WTC11 (cell line): ENCODE data around the gene STK10. TPM values are rescaled to one million over a fixed set of nuclear protein-coding genes. Genes with fewer than 3 reads are reported as not detected.

Source experiments
- ATAC-seq: fragments of 200-7000 bp; cut with Tn5 transposase; 2 replicates; pipeline ENCODE4 v1.10.0; 2021; ENCODE audit warnings: mild to moderate bottlenecking, moderate library complexity
- CTCF ChIA-PET: fragments of 300-600 bp; sonication (Branson Sonifier 250); formaldehyde crosslinking; loops from one replicate; lab custom pipeline; 2021; ENCODE audit warnings: antibody characterized with exemption; lab: Charles Lee
- POLR2A ChIA-PET: fragments of 350-600 bp; sonication (Branson Sonifier 250); formaldehyde crosslinking; loops from one replicate; lab custom pipeline; 2021; ENCODE audit warnings: antibody characterized with exemption; lab: Charles Lee
- DNase-seq: peaks from one replicate; pipeline ENCODE4 v3.0.0; 2021; ENCODE audit warnings: low spot score
- H3K27ac Mint-ChIP-seq: 2 replicates; pipeline ENCODE4 v1.8.0; 2021; ENCODE audit warnings: mixed read lengths
- H3K27me3 Mint-ChIP-seq: 2 replicates; pipeline ENCODE4 v1.8.0; 2021; ENCODE audit warnings: low read depth, mild to moderate bottlenecking, moderate library complexity, mixed read lengths
- H3K36me3 Mint-ChIP-seq: 2 replicates; pipeline ENCODE4 v1.8.0; 2021; ENCODE audit warnings: mixed read lengths
- H3K4me1 Mint-ChIP-seq: 2 replicates; pipeline ENCODE4 v1.8.0; 2022; ENCODE audit warnings: mixed read lengths
- H3K4me3 Mint-ChIP-seq: 2 replicates; pipeline ENCODE4 v1.8.0; 2021; ENCODE audit warnings: mild to moderate bottlenecking, moderate library complexity, mixed read lengths
- H3K9me3 Mint-ChIP-seq: 2 replicates; pipeline ENCODE4 v1.8.0; 2021; ENCODE audit warnings: mixed read lengths
- ATF1 ChIP-seq: sonication (generic); formaldehyde crosslinking; IDR thresholded peaks from 2 replicates; pipeline ENCODE4 v1.8.1; 2023; ENCODE audit warnings: mild to moderate bottlenecking, moderate library complexity, missing genetic modification reagents
- ATF6 ChIP-seq: sonication (generic); formaldehyde crosslinking; IDR thresholded peaks from 2 replicates; pipeline ENCODE4 v1.8.1; 2023; ENCODE audit warnings: mild to moderate bottlenecking, missing genetic modification reagents
- E2F1 ChIP-seq: sonication (generic); formaldehyde crosslinking; IDR thresholded peaks from 2 replicates; pipeline ENCODE4 v1.8.0; 2022; ENCODE audit warnings: mild to moderate bottlenecking, missing genetic modification reagents
- E2F5 ChIP-seq: sonication (generic); formaldehyde crosslinking; IDR thresholded peaks from 2 replicates; pipeline ENCODE4 v1.8.1; 2022; ENCODE audit warnings: mild to moderate bottlenecking, moderate library complexity, missing genetic modification reagents
- EMX1 ChIP-seq: fragments of 250-450 bp; sonication (Bioruptor Pico); IDR thresholded peaks from 2 replicates; pipeline ENCODE4 v1.8.0; 2021; ENCODE audit warnings: mild to moderate bottlenecking
- GRHL2 ChIP-seq: fragments of 250-450 bp; sonication (Bioruptor Pico); IDR thresholded peaks from 2 replicates; pipeline ENCODE4 v1.8.0; 2022; ENCODE audit warnings: mild to moderate bottlenecking, moderate library complexity; ENCODE audit not compliant: insufficient replicate concordance, severe bottlenecking
- NR1H2 ChIP-seq: sonication (generic); formaldehyde crosslinking; IDR thresholded peaks from 2 replicates; pipeline ENCODE4 v1.9.0; 2021; ENCODE audit warnings: mild to moderate bottlenecking, moderate library complexity, missing genetic modification reagents
- NR3C1 ChIP-seq: sonication (generic); formaldehyde crosslinking; conservative IDR thresholded peaks from 2 replicates; pipeline ENCODE4 v1.8.1; 2023; ENCODE audit warnings: low read depth, mild to moderate bottlenecking, missing genetic modification reagents
- SMAD3 ChIP-seq: sonication (generic); formaldehyde crosslinking; IDR thresholded peaks from 2 replicates; pipeline ENCODE4 v1.8.0; 2022; ENCODE audit warnings: missing genetic modification reagents, mild to moderate bottlenecking, borderline replicate concordance
- SOX15 ChIP-seq: fragments of 250-450 bp; sonication (Bioruptor Pico); IDR thresholded peaks from 2 replicates; pipeline ENCODE4 v1.9.0; 2021; ENCODE audit warnings: mild to moderate bottlenecking
- TEAD1 ChIP-seq: sonication (generic); formaldehyde crosslinking; IDR thresholded peaks from 2 replicates; pipeline ENCODE4 v1.8.0; 2022; ENCODE audit warnings: mild to moderate bottlenecking, missing genetic modification reagents
- ZNF138 ChIP-seq: sonication (generic); formaldehyde crosslinking; conservative IDR thresholded peaks from 2 replicates; pipeline ENCODE4 v1.8.1; 2022; ENCODE audit warnings: mild to moderate bottlenecking, moderate library complexity, missing genetic modification reagents
- ZNF219 ChIP-seq: sonication (generic); formaldehyde crosslinking; IDR thresholded peaks from 2 replicates; pipeline ENCODE4 v1.8.0; 2023; ENCODE audit warnings: missing genetic modification reagents, mild to moderate bottlenecking, borderline replicate concordance
- ZNF263 ChIP-seq: sonication (generic); formaldehyde crosslinking; IDR thresholded peaks from 2 replicates; pipeline ENCODE4 v1.8.1; 2022; ENCODE audit warnings: low read depth, mild to moderate bottlenecking, moderate library complexity, missing genetic modification reagents
- ZNF396 ChIP-seq: fragments of 250-450 bp; sonication (Bioruptor Pico); IDR thresholded peaks from 2 replicates; pipeline ENCODE4 v1.8.0; 2021; ENCODE audit warnings: mild to moderate bottlenecking, moderate library complexity, borderline replicate concordance
- ZNF423 ChIP-seq: fragments of 250-450 bp; sonication (Bioruptor Pico); IDR thresholded peaks from 2 replicates; pipeline ENCODE4 v2.1.2; 2022; ENCODE audit warnings: mild to moderate bottlenecking, moderate library complexity
- total RNA-seq: library from RNA; stranded (reverse); gene quantifications from 3 replicates; pipeline ENCODE4 v1.2.3, GENCODE V29; 2021
- TF ChIP-seq, protein P1 (sequence below): fragments of 250-450 bp; sonication (Bioruptor Pico); IDR thresholded peaks from 2 replicates; pipeline ENCODE4 v1.8.0; 2021; ENCODE audit warnings: mild to moderate bottlenecking
- TF ChIP-seq, protein P2 (sequence below): sonication (generic); formaldehyde crosslinking; IDR thresholded peaks from 2 replicates; pipeline ENCODE4 v1.8.0; 2022; ENCODE audit warnings: missing genetic modification reagents

The STK10 gene
- total RNA-seq, 1 experiment from 2014 or later, result 20.5 TPM

GRCh38 chr5:172090976-172091547, 97.0 kb downstream of the STK10 start (continued):
- no peak for TF ChIP-seq NR3C1
- TF ChIP-seq TEAD1 (CRISPR knock-in tag), result no peak
- no peak for TF ChIP-seq ZNF423
- TF ChIP-seq ZNF396 (CRISPR knock-in tag), result no peak
- TF ChIP-seq EMX1 (CRISPR knock-in tag), result no peak

DNA sequence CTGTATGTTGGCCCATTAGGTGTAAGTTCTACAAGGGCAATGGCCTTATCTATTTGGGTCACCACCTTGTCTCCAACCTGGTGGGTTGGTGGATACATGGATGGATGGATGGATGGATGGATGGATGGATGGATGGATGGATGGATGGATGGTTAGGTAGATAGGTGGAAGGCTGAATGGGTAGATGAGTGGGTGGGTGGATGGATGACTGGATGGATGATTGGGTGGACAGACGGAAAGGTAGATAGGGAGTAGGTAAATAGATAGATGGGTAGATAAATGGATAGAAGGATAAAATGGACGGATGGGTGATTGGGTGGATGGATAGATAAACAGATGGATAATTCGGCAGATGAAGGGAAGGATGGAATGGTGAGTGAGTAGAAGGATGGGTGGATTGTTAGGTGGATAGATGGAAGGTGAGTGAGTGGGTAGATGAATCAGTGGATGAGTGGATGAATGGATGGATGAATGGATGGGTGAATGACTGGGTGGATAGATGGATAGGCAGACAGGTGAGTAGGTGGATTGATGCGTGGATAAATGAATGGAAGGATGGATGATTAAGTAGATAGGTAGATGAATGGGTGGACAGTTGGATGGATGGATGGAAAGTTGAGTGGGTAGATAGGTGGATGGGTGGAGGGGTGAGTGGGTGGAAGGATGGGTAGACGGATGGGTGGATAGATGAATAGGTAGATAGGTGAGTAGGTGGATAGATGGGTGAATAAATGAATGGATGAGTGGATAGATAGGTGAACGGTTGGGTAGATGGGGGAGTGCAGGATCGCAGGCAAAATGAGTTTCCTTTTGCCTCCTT, 98.5 kb downstream of the STK10 start:
- Mint-ChIP-seq H3K4me3 (no peak overlapping the region), H3K36me3 (no peaks in the 10 kb centered on the region), H3K27me3 (no peaks in the 10 kb centered on the region; the same call in 1 of the 2 replicates), H3K4me1 (no peaks in the 10 kb centered on the region), H3K27ac (no peak overlapping the region), H3K9me3 (no peaks in the 10 kb centered on the region)
- ChIA-PET POLR2A (no interaction called here), CTCF (no interaction called here)
- ATAC-seq (no peak), DNase-seq (no peak)
- TF ChIP-seq E2F1, result no peak
- TF ChIP-seq, protein P1, sequence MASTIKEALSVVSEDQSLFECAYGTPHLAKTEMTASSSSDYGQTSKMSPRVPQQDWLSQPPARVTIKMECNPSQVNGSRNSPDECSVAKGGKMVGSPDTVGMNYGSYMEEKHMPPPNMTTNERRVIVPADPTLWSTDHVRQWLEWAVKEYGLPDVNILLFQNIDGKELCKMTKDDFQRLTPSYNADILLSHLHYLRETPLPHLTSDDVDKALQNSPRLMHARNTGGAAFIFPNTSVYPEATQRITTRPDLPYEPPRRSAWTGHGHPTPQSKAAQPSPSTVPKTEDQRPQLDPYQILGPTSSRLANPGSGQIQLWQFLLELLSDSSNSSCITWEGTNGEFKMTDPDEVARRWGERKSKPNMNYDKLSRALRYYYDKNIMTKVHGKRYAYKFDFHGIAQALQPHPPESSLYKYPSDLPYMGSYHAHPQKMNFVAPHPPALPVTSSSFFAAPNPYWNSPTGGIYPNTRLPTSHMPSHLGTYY (CRISPR knock-in tag), result no peak
- TF ChIP-seq ATF1, result no peak
- TF ChIP-seq ZNF263 (CRISPR knock-in tag), result no peak
- no peak for TF ChIP-seq SMAD3 (CRISPR knock-in tag)
- no peak for TF ChIP-seq ZNF138

- no peak for DNase-seq
- POLR2A ChIA-PET, result no interaction called here
Measured at GRCh38 chr5:172088801-172089200, 99.2 kb downstream of the STK10 start.

DNA sequence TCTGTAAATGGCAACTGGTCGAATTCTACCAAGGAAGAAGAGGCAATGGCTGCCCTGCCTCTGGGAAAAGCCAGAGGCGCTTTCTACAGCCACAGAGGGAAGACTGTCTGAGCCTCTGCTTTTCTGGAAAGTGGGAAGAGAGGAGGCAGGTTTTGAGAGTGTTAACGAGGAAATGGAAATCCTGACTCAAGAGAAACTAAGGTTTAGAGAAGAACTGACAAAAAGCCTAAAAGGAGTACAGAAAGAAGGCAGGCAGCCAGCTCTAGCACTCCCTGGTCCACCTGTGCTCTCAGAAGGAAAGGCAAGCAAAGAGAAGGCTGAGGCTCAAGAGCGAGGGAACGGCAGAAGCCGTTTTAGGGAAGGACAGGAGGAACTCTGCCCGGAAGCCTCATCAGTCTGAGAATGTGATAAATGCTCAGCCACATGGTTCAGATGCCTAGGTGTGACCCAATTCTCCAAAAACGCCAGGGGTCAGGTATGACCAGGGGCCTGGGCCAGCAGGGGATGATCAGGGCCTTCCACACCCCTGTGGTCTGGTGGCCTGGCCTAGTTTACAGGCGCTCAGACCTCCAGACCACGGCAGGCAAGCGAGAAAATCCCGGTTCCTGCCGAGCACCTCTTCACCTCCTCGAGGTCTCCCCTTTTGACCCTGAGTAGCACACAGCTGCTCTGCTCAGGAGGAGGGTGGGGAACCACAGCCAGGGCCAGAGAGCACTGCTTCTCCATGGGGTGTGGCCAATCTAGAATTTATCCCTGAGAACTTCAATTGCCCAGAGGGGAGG, 101.6 kb downstream of the STK10 start:
- Mint-ChIP-seq H3K4me1 (no peaks in the 10 kb centered on the region), H3K36me3 (peaks cover 12% of the 10 kb centered on the region; the same call in 1 of the 2 replicates), H3K4me3 (no peak overlapping the region), H3K9me3 (peaks cover 4% of the 10 kb centered on the region; the same call in 1 of the 2 replicates), H3K27me3 (no peaks in the 10 kb centered on the region; the same call in 1 of the 2 replicates), H3K27ac (peak overlapping the region; percentile 7)
- DNase-seq (no peak), ATAC-seq (peak; percentile 34; the same call in 1 of the 2 replicates)
- ChIA-PET POLR2A (no interaction called here), CTCF (interaction anchor here (0.7 kb wide), 2 partner anchors 124 to 303 kb away, joined by 3 to 4 read pairs; no protein-coding TSS in a partner anchor)
- TF ChIP-seq, protein P2, sequence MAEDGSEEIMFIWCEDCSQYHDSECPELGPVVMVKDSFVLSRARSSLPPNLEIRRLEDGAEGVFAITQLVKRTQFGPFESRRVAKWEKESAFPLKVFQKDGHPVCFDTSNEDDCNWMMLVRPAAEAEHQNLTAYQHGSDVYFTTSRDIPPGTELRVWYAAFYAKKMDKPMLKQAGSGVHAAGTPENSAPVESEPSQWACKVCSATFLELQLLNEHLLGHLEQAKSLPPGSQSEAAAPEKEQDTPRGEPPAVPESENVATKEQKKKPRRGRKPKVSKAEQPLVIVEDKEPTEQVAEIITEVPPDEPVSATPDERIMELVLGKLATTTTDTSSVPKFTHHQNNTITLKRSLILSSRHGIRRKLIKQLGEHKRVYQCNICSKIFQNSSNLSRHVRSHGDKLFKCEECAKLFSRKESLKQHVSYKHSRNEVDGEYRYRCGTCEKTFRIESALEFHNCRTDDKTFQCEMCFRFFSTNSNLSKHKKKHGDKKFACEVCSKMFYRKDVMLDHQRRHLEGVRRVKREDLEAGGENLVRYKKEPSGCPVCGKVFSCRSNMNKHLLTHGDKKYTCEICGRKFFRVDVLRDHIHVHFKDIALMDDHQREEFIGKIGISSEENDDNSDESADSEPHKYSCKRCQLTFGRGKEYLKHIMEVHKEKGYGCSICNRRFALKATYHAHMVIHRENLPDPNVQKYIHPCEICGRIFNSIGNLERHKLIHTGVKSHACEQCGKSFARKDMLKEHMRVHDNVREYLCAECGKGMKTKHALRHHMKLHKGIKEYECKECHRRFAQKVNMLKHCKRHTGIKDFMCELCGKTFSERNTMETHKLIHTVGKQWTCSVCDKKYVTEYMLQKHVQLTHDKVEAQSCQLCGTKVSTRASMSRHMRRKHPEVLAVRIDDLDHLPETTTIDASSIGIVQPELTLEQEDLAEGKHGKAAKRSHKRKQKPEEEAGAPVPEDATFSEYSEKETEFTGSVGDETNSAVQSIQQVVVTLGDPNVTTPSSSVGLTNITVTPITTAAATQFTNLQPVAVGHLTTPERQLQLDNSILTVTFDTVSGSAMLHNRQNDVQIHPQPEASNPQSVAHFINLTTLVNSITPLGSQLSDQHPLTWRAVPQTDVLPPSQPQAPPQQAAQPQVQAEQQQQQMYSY (CRISPR knock-in tag), result no peak
- TF ChIP-seq NR1H2 (no peak), E2F5 (no peak), ATF6 (no peak), SOX15 (CRISPR knock-in tag) (no peak), ZNF263 (CRISPR knock-in tag) (no peak), ZNF219 (CRISPR knock-in tag) (no peak)

More at GRCh38 chr5:172088801-172089200, 99.2 kb downstream of the STK10 start:
- ATAC-seq, result no peak
- TF ChIP-seq GRHL2, result no peak
- Mint-ChIP-seq H3K4me1 (no peaks in the 10 kb centered on the region), H3K27me3 (no peaks in the 10 kb centered on the region; the same call in 1 of the 2 replicates), H3K4me3 (no peak overlapping the region), H3K27ac (no peak overlapping the region; the same call in 1 of the 2 replicates), H3K9me3 (no peaks in the 10 kb centered on the region), H3K36me3 (no peaks in the 10 kb centered on the region)
- CTCF ChIA-PET, result interaction anchor here (0.8 kb wide), 1 partner anchor 44 kb away, joined by 3 read pairs; no protein-coding TSS in a partner anchor
